GM19099 (cell line): Measurements from ENCODE around the gene CANX.

Source experiments
- POLR2A ChIP-seq: IDR thresholded peaks from 3 replicates; pipeline ENCODE4 v1.6.1; 2011; ENCODE audit warnings: low read depth; ENCODE audit not compliant: insufficient read length; ENCODE audit errors: extremely low read depth

Gene CANX, protein sequence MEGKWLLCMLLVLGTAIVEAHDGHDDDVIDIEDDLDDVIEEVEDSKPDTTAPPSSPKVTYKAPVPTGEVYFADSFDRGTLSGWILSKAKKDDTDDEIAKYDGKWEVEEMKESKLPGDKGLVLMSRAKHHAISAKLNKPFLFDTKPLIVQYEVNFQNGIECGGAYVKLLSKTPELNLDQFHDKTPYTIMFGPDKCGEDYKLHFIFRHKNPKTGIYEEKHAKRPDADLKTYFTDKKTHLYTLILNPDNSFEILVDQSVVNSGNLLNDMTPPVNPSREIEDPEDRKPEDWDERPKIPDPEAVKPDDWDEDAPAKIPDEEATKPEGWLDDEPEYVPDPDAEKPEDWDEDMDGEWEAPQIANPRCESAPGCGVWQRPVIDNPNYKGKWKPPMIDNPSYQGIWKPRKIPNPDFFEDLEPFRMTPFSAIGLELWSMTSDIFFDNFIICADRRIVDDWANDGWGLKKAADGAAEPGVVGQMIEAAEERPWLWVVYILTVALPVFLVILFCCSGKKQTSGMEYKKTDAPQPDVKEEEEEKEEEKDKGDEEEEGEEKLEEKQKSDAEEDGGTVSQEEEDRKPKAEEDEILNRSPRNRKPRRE

DNA sequence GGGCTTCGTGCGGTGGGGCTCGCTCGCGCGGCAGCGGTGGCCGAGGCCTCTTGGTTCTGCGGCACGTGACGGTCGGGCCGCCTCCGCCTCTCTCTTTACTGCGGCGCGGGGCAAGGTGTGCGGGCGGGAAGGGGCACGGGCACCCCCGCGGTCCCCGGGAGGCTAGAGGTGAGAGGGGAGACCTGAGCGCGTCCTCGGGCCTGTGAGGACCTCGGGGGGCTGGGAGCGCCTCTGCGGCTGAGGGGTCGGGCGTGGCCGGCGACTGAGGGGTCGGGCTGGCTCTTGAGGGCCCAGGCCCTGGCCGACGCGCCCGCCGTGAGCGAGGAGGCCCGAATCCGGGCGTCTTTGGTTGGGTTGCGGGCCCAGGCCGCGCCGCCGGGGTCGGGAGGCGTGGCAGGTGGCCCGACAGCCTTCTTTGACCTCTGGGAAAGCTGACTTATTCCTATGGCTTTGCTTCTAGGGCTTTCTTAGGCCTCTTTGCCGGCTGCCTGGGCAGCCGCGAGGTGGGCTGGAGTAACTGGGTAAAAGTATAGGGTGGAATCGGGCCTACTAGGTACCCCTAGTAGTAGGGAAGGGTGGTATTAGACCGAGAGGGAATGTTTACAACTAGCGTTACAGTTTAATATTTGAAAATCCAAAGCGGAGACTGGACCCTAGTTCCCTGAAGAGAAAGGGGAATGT lies at the start of gene CANX:
Gene CANX (plus strand): TSS at position 33 of the 681 bp plus-strand sequence. CDS start 6,715 bp downstream, outside the sequence.
- peak; percentile 83 for TF ChIP-seq POLR2A

DNA sequence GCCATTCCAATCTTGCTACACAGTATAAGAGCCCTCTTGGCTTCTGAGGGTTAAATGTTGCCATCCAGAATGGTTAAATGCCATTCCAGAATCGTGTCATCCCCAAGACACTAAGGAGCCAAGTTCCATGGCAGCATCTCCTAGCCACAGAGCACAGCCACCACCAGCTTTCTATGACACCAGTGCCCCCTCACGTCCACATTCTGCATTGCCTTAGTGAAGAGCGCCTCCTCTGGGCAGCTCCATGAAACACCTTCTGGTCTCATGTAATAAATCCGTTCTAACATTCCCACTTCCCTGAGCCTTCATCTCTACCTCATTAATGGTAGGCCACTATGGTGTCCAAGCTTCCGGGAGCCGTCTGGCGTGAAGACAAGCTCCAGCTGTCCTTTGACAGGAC lies 30.4 kb upstream of the CANX start:
- no peak for TF ChIP-seq POLR2A

DNA sequence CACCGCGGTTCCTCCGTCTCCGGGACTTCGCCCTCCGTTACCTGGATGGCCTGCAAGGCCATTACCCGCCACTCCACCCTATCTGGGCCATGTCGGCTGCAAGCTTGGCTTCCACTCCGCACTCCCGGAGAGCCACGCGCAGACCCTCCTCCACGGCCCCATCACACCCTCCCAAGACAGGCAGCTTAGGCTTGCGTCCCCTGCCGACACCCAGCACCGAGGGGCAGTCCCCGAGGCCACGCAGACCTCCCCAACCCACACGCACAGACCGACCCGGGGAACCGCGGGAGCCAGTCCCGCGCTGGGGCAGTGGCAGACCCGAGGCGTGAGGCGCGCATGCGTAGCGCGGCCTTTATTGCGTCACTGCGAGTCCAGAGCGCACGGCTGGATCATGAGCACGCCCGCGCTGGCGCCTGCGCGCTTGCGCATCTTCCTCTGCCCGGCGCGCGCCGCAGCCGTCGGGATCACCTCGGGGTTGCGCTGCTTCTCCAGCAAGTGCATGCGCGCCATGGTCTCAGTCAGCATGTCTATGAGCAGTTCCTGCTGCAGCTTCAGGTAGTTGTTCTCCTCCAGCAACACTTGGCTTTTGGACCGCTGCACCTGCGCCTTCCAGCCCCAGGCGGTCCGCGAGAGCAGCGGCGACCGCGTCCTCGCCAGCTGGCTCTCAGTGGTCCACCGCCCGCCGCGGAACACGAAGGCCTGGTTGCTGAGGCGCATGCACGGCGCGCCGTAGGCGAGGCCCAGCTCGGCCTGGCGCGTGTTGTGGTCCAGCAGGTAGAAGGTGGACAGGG lies 20.3 kb upstream of the CANX start:
- TF ChIP-seq POLR2A: peak; percentile 97

DNA sequence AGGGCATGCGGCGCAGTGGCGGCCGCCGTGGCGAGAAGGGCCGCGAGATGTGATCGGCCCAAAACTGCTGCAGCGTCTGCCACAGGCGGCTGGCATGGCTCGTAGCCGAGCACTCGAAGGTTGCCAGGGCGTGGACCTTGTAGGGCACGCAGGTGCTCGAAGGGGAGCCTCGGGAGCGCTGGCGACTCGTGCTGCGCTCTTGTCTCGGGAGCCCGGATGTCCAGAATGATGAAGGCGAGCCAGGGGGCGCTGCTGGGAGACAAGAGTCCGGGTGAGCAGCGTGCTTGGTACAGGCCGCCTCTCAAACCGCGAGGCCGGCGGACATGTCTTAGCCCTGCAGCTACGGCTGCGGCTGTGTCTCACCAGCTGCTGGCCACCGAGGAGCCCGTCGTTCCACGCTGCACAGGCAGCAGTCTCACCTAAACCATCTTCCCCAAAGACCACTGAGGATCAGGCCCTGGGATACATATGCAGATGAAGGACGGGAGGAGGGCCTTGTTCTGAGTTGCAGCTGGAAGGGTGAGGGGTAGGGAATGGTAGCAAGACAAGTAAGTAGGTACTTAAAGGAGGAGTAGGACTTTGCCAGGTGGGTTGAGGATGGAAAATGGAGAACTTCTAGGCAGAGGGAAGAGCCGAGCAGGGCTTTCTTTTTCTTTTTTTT lies 19.6 kb upstream of the CANX start:
- TF ChIP-seq POLR2A: no peak

DNA sequence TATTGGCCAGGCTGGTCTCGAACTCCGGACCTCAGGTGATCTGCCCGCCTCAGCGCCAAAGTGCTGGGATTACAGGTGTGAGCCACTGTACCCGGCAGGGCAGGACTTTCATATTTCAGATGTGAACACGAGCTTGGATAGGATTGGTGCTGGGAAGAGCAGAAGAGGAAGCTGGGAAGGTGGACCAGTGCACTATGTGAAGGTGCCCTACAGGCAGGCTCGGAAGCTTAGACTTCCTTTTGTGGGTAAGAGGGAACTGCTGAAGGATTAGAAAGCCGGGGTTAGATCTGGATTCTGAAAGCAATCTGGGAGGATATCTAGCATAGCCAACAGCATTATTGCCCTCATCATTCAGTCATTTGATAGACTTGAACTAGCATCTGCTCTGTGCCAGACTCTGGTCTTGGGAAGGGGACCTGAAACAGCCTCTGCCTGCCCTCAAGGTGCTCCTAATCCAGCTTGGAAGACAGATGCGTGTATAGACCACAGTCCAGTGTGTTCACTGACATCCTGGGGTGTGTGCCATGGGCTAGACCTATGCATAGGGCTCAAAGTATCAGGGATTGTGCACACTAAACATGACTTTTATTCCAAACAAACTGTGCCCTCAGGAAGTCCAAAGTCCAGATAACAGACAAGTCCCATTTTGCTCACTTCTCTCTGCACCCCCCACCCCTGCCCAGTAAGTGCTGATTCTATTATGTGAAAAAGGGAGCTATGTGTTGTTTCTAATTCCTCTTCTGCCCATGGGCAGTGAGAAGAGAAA lies 18.6 kb upstream of the CANX start:
- no peak for TF ChIP-seq POLR2A

DNA sequence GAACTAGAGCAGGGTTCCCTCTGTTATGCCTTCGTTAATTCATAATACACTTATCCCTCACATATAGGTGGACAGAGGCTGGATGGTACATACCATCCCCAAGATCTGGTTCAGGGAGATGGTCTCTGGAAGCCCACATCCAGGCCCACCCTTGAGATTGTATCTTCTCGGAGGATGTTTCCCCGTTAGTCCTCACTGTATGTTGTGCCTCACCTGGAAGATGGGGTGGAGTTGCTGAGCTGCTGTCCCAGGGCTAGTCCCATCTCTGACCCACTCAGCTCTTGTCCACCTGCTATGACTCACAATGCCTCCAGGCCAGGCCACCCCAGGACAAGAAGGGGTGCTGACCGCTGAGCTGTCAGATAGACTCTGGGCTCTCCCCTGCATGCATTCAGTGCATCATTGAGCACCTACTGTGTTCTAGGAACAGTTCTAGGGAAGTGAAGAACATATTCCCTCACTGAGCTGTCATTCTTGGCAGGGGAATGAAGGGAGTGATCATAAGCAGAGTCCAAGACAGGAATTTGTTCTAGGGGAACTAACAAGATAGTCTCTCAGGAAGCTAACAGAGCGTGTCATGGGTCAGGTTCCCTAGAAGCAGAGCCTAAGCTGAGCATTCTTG lies 17.9 kb upstream of the CANX start, which contains the start of gene CBY3:
Gene CBY3 (minus strand): TSS at position 255 of the 622 bp plus-strand sequence. CDS start 116 bp downstream, at position 139.
- no peak for TF ChIP-seq POLR2A

DNA sequence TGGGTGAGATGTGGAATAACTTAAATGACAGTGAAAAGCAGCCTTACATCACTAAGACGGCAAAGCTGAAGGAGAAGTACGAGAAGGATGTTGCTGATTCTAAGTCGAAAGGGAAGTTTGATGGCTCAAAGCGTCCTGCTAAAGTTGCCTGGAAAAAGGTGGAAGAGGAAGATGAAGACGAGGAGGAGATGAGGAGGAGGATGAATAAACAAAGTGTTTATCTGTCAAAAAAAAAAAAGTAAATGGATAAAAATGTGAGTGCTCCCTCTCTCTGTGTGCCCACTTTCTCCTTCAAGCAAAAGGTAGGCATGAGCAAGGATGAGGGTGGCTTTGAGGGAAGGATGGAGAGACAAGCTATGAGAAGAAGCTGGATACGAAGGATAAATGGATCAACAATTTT lies 4.2 kb upstream of the CANX start:
- TF ChIP-seq POLR2A: no peak

DNA sequence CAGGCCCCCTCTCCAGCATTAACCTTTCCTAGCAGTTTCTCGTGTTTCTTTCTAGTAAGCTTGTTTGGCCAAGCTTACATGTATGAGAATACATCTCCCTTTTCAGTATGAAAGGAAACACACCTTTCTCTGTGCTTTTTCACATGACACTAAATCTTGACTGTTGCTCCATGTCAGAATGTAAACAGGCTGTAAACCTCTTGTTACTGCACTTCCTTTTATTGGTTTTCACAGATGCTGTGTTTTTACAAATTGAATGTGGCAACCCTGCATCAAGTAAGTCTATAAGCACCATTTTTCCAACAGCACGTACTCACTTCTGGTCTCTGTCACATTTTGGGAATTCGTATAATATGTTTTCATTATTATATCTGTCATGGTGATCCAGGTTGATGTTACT lies 2.2 kb upstream of the CANX start:
- TF ChIP-seq POLR2A: no peak

DNA sequence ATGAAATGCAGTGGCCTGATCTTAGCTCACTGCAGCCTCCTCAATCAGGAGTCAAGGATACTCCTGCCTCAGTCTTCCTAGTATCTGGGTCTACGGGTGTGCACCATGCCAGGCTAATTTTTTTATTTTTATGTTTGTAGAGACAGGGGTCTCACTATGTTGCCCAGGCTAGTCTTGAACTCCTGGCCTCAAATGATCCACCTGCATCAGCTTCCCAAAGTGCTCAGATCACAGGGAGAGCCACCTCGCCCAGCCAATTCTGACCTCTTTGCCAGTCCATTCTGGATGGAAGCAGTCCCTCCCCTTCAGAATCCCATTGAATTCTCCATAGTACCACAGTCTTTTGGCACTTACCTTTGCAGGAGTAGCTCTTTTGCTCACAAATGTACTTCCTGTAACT lies 1.7 kb upstream of the CANX start:
- TF ChIP-seq POLR2A: no peak

DNA sequence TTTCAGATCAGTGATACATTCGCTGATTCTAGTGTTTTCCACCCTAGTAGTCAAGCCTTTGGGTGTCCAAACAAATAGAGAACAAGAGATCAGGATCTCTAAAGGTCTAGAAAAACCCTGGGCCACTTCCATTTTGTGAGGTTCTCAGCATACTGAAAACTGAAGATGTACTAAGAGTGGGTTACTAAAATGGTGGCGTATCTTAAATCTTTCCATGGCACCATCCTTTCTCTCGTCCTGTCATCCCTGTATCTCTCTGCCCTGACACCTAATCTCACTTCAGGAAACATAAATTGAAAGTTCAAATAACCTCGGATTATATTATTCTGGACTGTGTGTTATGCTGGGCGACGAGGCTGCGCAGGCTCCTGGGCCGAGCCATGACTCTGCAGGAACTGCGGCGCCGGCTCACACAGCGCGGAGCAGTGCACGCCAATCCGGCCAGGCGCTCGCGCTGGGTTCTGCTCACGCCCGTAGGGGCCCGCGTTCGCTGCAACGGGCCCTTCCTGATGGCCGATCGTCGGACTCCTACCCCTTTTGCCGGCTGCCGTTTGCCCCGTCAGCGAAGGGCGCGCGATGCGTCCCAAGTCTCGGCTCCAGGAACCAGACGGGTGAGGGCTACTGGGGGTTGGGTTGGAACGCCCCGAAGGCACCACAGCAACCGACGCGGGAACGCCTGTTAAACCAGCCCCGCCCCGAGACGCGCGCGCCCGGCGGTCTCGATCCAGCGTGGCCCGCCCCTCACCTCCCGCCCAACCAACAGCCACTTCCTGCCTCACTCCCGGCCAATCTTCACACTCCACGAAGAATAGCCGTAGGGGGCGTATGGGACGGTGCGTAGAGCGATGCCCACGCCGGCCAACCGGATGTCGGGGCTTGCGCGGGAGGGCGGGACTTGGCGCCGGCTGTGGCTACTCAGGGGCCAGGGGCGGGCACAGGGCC lies 503 bp upstream of the CANX start:
- TF ChIP-seq POLR2A: peak; percentile 86

DNA sequence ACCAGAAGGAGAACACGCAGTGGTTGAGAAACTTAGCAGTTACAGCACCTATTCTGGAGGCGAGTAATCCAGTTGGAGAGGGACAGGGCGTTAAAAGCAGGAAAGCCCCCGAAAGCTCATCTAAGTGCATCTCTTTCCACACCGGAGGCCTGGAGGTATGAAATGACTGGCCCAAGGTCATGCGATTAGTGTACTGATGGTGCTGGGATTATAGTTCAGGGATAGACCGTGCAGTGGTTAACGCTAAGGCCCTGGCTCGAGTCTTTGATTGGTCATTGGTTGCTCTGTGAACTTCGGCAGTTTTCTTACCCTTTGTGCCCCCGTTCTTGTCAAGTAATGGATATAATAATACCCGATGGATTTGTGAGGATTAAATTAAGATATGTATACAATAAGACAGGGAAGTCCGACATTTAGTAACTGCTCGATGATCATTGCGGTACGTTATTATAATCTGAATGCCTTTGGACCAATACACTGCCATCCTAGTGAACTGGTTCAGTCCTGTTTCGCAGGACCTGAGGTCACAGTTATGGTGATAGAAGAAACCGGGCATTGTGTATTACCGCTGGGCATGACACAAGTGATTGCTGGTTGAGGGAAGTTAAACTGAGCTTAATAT lies 960 bp downstream of the CANX start:
- peak; percentile 62 for TF ChIP-seq POLR2A

DNA sequence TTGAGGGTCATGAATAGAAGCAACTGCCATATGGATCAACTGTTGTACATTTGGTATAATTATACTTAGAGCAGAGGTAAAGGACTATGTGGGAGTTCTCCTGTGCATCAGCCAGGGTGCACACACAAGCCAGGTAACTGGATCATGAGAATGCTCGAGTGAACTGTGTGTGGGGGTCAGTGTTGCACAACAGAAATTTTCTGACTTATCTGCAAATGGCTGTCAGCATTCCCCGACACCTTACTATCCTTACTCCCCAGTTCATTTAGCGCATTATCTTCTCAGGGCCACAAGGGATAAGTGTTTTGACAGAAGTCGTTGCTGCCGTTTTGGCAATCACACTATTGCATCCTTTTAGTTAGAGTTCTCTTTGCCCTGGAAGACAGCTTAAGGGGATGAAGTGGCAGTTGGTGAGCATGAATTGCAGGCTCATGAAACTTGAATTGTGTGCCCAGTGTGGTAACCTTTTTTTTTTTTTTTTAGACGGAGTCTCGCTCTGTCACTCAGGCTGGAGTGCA lies 1.7 kb downstream of the CANX start:
- no peak for TF ChIP-seq POLR2A

DNA sequence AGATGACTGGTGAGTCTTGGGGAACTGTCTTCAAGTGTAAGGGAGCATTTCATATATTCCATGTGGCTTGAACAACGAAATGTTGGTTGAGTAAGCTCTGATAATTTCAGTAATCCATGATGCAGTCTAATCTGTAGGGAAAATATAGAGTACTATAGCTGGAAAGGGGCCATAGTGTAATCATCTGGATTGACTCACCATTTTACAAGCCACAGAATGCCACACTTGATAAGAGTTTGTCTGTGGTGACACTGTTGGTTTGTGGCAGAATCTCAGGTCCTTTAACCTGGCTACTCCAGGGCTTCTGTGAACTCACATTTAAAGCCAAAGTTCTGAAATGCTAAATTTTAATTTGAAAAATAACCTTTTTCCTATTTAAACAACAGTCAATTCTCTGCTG lies 17.5 kb downstream of the CANX start:
- TF ChIP-seq POLR2A: no peak
